RWPE1 (cell line): Measurements from ENCODE around the gene CFTR.

Experiments used
- CTCF ChIA-PET: fragments of 350-600 bp; sonication (Branson Sonifier 250); formaldehyde crosslinking; extraction: SDS; loops from one replicate; lab custom pipeline; 2021; lab: Yijun Ruan, JAX
- POLR2A ChIA-PET: fragments of 400-600 bp; formaldehyde crosslinking; extraction: SDS; loops from one replicate; lab custom pipeline; 2020; ENCODE audit warnings: antibody characterized with exemption; ENCODE audit not compliant: low non-redundant PET; lab: Yijun Ruan, JAX
- DNase-seq: peaks from one replicate; pipeline ENCODE4 v3.0.0; 2012; ENCODE audit warnings: low spot score
- H3K27ac ChIP-seq: fragments of 450-650 bp; 2 replicates; pipeline ENCODE4 v1.5.1; 2017
- TF ChIP-seq, protein P1 (sequence below): fragments of 450-650 bp; conservative IDR thresholded peaks from 2 replicates; pipeline ENCODE4 v1.5.1; 2017; ENCODE audit warnings: low read depth, mild to moderate bottlenecking

CFTR gene

DNA sequence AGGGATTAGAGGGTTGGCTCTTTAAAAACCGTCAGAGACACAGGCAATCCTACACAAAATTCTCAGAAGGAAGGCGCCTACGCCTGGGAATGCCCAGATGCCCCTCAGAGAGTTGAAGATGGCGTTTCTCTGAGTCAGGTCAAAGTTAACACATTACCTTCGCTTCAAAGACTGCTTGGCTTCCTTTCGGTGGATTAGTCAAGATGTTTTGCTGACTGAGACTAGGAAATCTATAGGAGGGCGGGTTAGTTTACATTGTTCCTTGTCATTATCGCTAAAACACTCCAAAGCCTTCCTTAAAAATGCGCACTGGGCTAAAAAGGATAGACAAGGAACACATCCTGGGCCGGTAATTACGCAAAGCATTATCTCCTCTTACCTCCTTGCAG, 995 bp upstream of the CFTR start:
- ChIA-PET POLR2A (no interaction called here), CTCF (interaction anchor here (0.7 kb wide), 1 partner anchor 722 kb away, joined by 3 read pairs; no protein-coding TSS in a partner anchor)
- TF ChIP-seq, protein P1, sequence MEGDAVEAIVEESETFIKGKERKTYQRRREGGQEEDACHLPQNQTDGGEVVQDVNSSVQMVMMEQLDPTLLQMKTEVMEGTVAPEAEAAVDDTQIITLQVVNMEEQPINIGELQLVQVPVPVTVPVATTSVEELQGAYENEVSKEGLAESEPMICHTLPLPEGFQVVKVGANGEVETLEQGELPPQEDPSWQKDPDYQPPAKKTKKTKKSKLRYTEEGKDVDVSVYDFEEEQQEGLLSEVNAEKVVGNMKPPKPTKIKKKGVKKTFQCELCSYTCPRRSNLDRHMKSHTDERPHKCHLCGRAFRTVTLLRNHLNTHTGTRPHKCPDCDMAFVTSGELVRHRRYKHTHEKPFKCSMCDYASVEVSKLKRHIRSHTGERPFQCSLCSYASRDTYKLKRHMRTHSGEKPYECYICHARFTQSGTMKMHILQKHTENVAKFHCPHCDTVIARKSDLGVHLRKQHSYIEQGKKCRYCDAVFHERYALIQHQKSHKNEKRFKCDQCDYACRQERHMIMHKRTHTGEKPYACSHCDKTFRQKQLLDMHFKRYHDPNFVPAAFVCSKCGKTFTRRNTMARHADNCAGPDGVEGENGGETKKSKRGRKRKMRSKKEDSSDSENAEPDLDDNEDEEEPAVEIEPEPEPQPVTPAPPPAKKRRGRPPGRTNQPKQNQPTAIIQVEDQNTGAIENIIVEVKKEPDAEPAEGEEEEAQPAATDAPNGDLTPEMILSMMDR, result no peak
- no peak for DNase-seq
- no peak overlapping the region for H3K27ac ChIP-seq

DNA sequence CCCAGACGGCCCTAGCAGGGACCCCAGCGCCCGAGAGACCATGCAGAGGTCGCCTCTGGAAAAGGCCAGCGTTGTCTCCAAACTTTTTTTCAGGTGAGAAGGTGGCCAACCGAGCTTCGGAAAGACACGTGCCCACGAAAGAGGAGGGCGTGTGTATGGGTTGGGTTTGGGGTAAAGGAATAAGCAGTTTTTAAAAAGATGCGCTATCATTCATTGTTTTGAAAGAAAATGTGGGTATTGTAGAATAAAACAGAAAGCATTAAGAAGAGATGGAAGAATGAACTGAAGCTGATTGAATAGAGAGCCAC, 184 bp downstream of the CFTR start:
- no peak for DNase-seq
- TF ChIP-seq, protein P1, result no peak
- CTCF ChIA-PET, result interaction anchor here (0.6 kb wide), 1 partner anchor 31 kb away, joined by 3 read pairs; no protein-coding TSS in a partner anchor
- POLR2A ChIA-PET, result no interaction called here
- H3K27ac ChIP-seq, result no peak overlapping the region

DNA sequence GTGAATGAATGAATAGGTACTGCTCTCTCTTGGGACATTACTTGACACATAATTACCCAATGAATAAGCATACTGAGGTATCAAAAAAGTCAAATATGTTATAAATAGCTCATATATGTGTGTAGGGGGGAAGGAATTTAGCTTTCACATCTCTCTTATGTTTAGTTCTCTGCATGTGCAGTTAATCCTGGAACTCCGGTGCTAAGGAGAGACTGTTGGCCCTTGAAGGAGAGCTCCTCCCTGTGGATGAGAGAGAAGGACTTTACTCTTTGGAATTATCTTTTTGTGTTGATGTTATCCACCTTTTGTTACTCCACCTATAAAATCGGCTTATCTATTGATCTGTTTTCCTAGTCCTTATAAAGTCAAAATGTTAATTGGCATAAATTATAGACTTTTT, 1.2 kb downstream of the CFTR start:
- POLR2A ChIA-PET, result no interaction called here
- DNase-seq, result no peak
- TF ChIP-seq, protein P1, result no peak
- H3K27ac ChIP-seq, result no peak overlapping the region
- CTCF ChIA-PET, result interaction anchor here (0.6 kb wide), 1 partner anchor 80 kb away, joined by 3 read pairs; no protein-coding TSS in a partner anchor

DNA sequence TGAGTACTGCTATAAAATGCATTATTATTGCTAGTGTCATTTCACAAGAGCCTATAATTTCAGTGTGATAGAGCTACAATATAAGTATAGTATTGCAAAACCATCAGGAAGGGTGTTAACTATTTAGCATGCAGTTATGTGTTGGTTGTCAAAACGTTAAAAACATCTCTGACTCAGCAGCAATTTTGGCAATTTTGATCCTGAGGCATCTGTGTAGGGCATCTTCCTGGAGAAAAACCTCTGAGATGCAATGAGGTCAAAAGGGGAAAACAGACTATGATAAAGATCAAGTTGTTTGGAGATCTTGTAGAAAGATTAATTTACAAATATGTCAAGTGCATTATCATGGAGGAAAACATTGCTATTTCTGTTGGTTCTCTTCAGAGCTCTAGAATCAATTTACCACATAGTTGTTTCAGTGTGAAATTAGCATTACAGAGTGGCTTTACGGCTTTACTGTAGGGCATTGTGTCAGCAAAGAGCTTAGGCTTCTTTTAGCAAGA, 5.3 kb downstream of the CFTR start:
- DNase-seq, result no peak
- ChIA-PET POLR2A (no interaction called here), CTCF (interaction anchor here (0.6 kb wide), 1 partner anchor 35 kb away, joined by 3 read pairs; no protein-coding TSS in a partner anchor)
- TF ChIP-seq, protein P1, result no peak
- no peak overlapping the region for H3K27ac ChIP-seq

DNA sequence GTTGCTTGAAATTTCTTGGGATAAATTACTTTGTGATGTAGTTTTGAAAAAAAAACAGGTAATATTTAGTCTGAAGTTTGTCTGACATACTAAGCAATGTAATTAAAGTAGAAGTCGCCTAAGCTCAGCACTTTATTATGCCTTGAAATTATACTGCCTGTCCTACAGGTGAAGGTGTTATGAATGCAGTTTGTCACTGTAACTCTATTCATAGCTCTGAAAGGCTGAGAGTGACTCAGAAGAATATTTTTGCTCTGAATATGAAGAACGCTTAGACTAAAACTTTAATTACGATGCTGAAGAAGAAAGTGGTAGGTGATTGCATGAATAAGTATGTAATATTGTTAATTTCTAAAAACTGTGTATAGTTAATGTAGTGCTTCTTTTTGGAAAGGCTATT, 9.2 kb downstream of the CFTR start:
- DNase-seq, result no peak
- TF ChIP-seq, protein P1, result no peak
- ChIA-PET POLR2A (no interaction called here), CTCF (interaction anchor here (0.7 kb wide), 1 partner anchor 1908 kb away, joined by 3 read pairs; no protein-coding TSS in a partner anchor)
- no peak overlapping the region for H3K27ac ChIP-seq

DNA sequence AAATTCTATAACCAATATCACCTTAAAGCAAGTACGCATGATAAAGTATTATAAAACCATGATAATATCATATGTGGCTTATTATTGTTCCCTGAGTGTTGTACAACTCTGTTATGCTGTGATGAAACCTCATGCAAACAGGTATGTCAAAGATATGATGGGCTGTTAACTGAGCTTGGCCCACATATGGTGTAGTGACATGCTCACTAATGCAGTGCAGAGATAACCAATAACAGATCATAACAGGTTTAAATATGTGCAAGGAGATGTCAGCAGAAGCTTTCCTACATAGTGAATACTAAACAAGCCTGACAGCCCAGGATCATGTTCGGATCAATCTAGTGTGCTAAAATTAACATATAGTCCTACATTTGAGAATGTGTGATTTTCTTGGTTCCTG, 9.6 kb downstream of the CFTR start:
- ChIA-PET CTCF (interaction anchor here (0.7 kb wide), 1 partner anchor 1909 kb away, joined by 3 read pairs; no protein-coding TSS in a partner anchor), POLR2A (no interaction called here)
- no peak overlapping the region for H3K27ac ChIP-seq
- TF ChIP-seq, protein P1, result no peak
- no peak for DNase-seq
